GM23248 (cell line): ENCODE results near the gene CNRIP1.

Source experiments
- EZH2 ChIP-seq: fragments of 200-600 bp; sonication (generic); IDR thresholded peaks from 2 replicates; pipeline ENCODE4 v1.6.1; 2018; ENCODE audit warnings: antibody characterized with exemption, mild to moderate bottlenecking; ENCODE audit not compliant: insufficient read depth, poor library complexity, severe bottlenecking
- EZH2phosphoT487 ChIP-seq: fragments of 200-600 bp; sonication (generic); IDR thresholded peaks from 2 replicates; pipeline ENCODE4 v1.6.1; 2018; ENCODE audit warnings: antibody characterized with exemption, moderate library complexity, mild to moderate bottlenecking, low read depth; ENCODE audit not compliant: insufficient read depth

DNA sequence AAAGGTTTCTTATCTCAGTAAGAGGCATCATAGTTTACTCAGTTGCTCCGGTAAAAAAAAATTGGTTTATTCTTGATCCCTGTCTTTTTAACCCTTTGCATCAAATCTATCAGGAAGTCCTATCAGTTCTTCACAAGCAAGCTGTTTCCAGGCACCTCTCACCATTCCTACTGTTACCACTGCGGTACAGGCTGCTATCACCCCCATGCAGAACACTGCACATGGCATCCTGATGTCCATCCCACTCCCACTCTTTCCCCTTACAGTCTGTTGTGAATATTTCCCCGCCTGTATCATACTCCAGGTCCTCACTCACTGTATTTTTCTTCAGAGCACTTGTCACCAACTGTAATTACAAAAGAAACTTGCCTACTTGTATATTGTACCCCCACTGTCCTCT lies 5.3 kb upstream of the CNRIP1 start:
- TF ChIP-seq EZH2phosphoT487 (no peak), EZH2 (no peak)
